B cell (primary cell): ENCODE results near the gene ENO2. TPM values are rescaled to one million over a fixed set of nuclear protein-coding genes. Genes with fewer than 3 reads are reported as not detected.

Experiments
- ATAC-seq: fragments of 200-7000 bp; cut with Tn5 transposase; one replicate; pipeline ENCODE4 v1.10.0; 2021; ENCODE audit warnings: low read depth, mild to moderate bottlenecking, moderate number of reproducible peaks, moderate library complexity
- CTCF ChIA-PET: fragments of 350-600 bp; sonication (Branson Sonifier 250); formaldehyde crosslinking; loops from one replicate; lab custom pipeline; 2021; ENCODE audit warnings: antibody characterized with exemption, inconsistent platforms; lab: Charles Lee
- POLR2A ChIA-PET: fragments of 350-600 bp; sonication (Branson Sonifier 250); formaldehyde crosslinking; loops from one replicate; lab custom pipeline; 2021; ENCODE audit warnings: antibody characterized with exemption; lab: Charles Lee
- DNase-seq: peaks from one replicate; pipeline ENCODE4 v3.0.0; 2013
- H2AFZ ChIP-seq: 2 replicates; pipeline ENCODE4 v1.6.1; 2012; ENCODE audit warnings: mild to moderate bottlenecking, low read depth, low read length; ENCODE audit not compliant: insufficient read depth, poor library complexity, severe bottlenecking
- H3K27ac ChIP-seq, 2 donors: 1 replicate in 1 of 2; 2 replicates in 1 of 2; pipeline ENCODE4 v1.5.1; 2012 to 2013; ENCODE audit warnings: low read length in 2 of 2, mild to moderate bottlenecking in 2 of 2, moderate library complexity in 1 of 2
- H3K27me3 ChIP-seq, 4 experiments: fragments of 200-600 bp in 1 of 4; sonication (generic) in 1 of 4; replicated peaks in 1 of 4; 1 replicate in 2 of 4; 2 replicates in 2 of 4; pipeline versions ENCODE4 v1.6.1 to v1.7.0; 2013 to 2016; ENCODE audit warnings: low read length in 3 of 4, mild to moderate bottlenecking in 2 of 4, mixed read lengths in 1 of 4, moderate library complexity in 1 of 4; ENCODE audit not compliant: insufficient read depth in 4 of 4, control insufficient read depth in 3 of 4; ENCODE audit errors: control extremely low read depth in 1 of 4
- H3K36me3 ChIP-seq, 2 experiments: replicated peaks in 1 of 2; 1 replicate in 1 of 2; 2 replicates in 1 of 2; pipeline versions ENCODE4 v1.6.1 to v1.7.1; 2013; ENCODE audit warnings: low read length in 1 of 2; ENCODE audit not compliant: insufficient read depth in 2 of 2, control insufficient read depth in 1 of 2; ENCODE audit errors: control extremely low read depth in 1 of 2, extremely low read depth in 1 of 2
- H3K4me1 ChIP-seq, 2 donors: fragments of 200-600 bp in 1 of 2; sonication (generic) in 1 of 2; 1 replicate in 1 of 2; 2 replicates in 1 of 2; pipeline versions ENCODE4 v1.5.1 to v1.6.1; 2013 to 2017; ENCODE audit warnings: low read length in 2 of 2; ENCODE audit not compliant: control insufficient read depth in 2 of 2, insufficient read depth in 2 of 2
- H3K4me2 ChIP-seq: replicated peaks from 2 replicates; pipeline ENCODE3; 2012; ENCODE audit warnings: mild to moderate bottlenecking, low read depth, low read length; ENCODE audit not compliant: poor library complexity, severe bottlenecking
- H3K4me3 ChIP-seq, 5 experiments: fragments of 200-600 bp in 1 of 5; sonication (generic) in 1 of 5; 1 replicate in 3 of 5; 2 replicates in 2 of 5; pipeline versions ENCODE4 v1.5.1 to v1.7.0; 2011 to 2016; ENCODE audit warnings: low read length in 4 of 5, mild to moderate bottlenecking in 4 of 5, low read depth in 2 of 5, control low read depth in 1 of 5, moderate library complexity in 1 of 5; ENCODE audit not compliant: insufficient read depth in 1 of 5; ENCODE audit errors: control extremely low read depth in 1 of 5, extremely low read depth in 1 of 5
- H3K79me2 ChIP-seq: fragments of 200-600 bp; sonication (generic); one replicate; pipeline ENCODE4 v1.6.0; 2016; ENCODE audit warnings: low read length; ENCODE audit not compliant: control insufficient read depth, insufficient read depth
- H3K9ac ChIP-seq: fragments of 200-600 bp; sonication (generic); 2 replicates; pipeline ENCODE4 v1.6.1; 2017; ENCODE audit warnings: mild to moderate bottlenecking, low read length, moderate library complexity
- H3K9me3 ChIP-seq, 3 donors: one replicate each; pipeline versions ENCODE4 v1.6.1 to v1.7.1; 2013; ENCODE audit warnings: low read length in 2 of 3; ENCODE audit not compliant: control insufficient read depth in 2 of 3, insufficient read depth in 1 of 3; ENCODE audit errors: control extremely low read depth in 1 of 3
- H4K20me1 ChIP-seq: 2 replicates; pipeline ENCODE4 v1.6.0; 2012; ENCODE audit warnings: mild to moderate bottlenecking, low read length; ENCODE audit not compliant: insufficient read depth, control insufficient read depth, poor library complexity, severe bottlenecking
- H3K27ac Mint-ChIP-seq: one replicate; pipeline ENCODE4 v1.8.0; 2021; ENCODE audit warnings: mixed read lengths
- H3K27me3 Mint-ChIP-seq: one replicate; pipeline ENCODE4 v1.8.0; 2021; ENCODE audit warnings: mixed read lengths
- H3K4me1 Mint-ChIP-seq: one replicate; pipeline ENCODE4 v1.8.0; 2021; ENCODE audit warnings: mixed read lengths
- H3K4me3 Mint-ChIP-seq: one replicate; pipeline ENCODE4 v1.8.0; 2021; ENCODE audit warnings: mixed read lengths
- H3K9me3 Mint-ChIP-seq: one replicate; pipeline ENCODE4 v1.8.0; 2022; ENCODE audit warnings: mixed read lengths; ENCODE audit not compliant: insufficient read depth
- CTCF ChIP-seq: fragments of 200-600 bp; IDR thresholded peaks from one replicate; pipeline ENCODE4 v1.8.0; 2022; ENCODE audit warnings: antibody characterized with exemption, mild to moderate bottlenecking
- EZH2 ChIP-seq: IDR thresholded peaks from 2 replicates; pipeline ENCODE4 v1.6.1; 2012; ENCODE audit warnings: borderline replicate concordance, low read depth, mild to moderate bottlenecking, moderate library complexity, low read length; ENCODE audit not compliant: insufficient read depth, poor library complexity, severe bottlenecking
- WGBS: methylation state at CpG from one replicate; pipeline ENCODE4 v1.1.5; 2013; ENCODE audit warnings: missing lambda C conversion rate; ENCODE audit not compliant: insufficient coverage; 5-methylcytosine and 5-hydroxymethylcytosine counted together
- intact Hi-C: fragments of 100-400 bp; cut with micrococcal nuclease; formaldehyde crosslinking; loops from one replicate; pipeline ENCODE4 v1.10.0; 2022
- polyA plus RNA-seq: library from polyadenylated mRNA; depleted of rRNA; stranded (reverse); fragments of >200 nt; gene quantifications from 2 replicates; pipeline ENCODE4 v1.2.3, GENCODE V29; 2012
- total RNA-seq, 2 donors: library from RNA; stranded (reverse); fragments of 120-200 nt in 1 of 2; gene quantifications; 1 replicate in 1 of 2; 2 replicates in 1 of 2; pipeline versions ENCODE4 v1.2.3 to v1.2.4, GENCODE V29; 2013 to 2022

ENO2 gene
- total and polyA plus RNA-seq, 2 donors (not counting 1 experiment from before 2014, with no cell fraction given), result 42.5 to 55.3 TPM

GRCh38 chr12:6959805-6960592, 45.6 kb downstream of the ENO2 start:
- H3K4me2 ChIP-seq, result peak overlapping the region; percentile 92
- TF ChIP-seq EZH2 (no peak), CTCF (no peak)
- peak overlapping the region; percentile 91 for H3K4me3 Mint-ChIP-seq
- H3K9me3 ChIP-seq, result no peaks in the 10 kb centered on the region
- H3K4me1 ChIP-seq, result peaks cover 95 to 98% of the 10 kb centered on the region in 2 donors
- ChIA-PET CTCF (interaction anchor here (0.6 to 13.5 kb wide), 12 partner anchors 8 to 207 kb away, joined by 3 to 944 read pairs (median 5); partner anchors contain the start of genes C12orf57, LPCAT3, MLF2 and PTPN6), POLR2A (interaction anchor here (0.6 to 18.2 kb wide), 7 partner anchors 10 to 87 kb away, joined by 3 to 662 read pairs (median 5); partner anchors contain the start of genes C12orf57, EMG1, PHB2 and PTPN6)
- ATAC-seq (no peak), DNase-seq (no peak)
- H3K27me3 ChIP-seq, result no peaks in the 10 kb centered on the region
- no peaks in the 10 kb centered on the region for H3K9me3 Mint-ChIP-seq
- H3K4me1 Mint-ChIP-seq, result peaks cover 93% of the 10 kb centered on the region
- peaks cover 0 to 70% of the 10 kb centered on the region in 2 experiments for H3K36me3 ChIP-seq
- H2AFZ ChIP-seq, result no peak overlapping the region
- no peaks in the 10 kb centered on the region for H3K27me3 Mint-ChIP-seq
- peak overlapping the region; percentile 98 for H3K27ac Mint-ChIP-seq
- H3K9ac ChIP-seq, result peak overlapping the region; percentile 69
- H3K79me2 ChIP-seq, result peaks cover 54% of the 10 kb centered on the region
- H4K20me1 ChIP-seq, result peaks cover 24% of the 10 kb centered on the region
- peak overlapping the region in 4 of 5 experiments; percentile 43 to 57 (median 50) for H3K4me3 ChIP-seq
- peak overlapping the region; percentile 95 to 99 for H3K27ac ChIP-seq
- intact Hi-C loops, result loop anchor here (1.0 to 2.0 kb wide), 2 partner anchors 9 to 91 kb away; partner anchors contain the start of gene PTPN6
- 68% methylated on average over 12 of the region's 26 CpGs for WGBS
